Parathyroid adenoma (tissue), 2 donors: Measurements from ENCODE around the gene NR3C2.

ENCODE experiments used
- H2AFZ ChIP-seq: fragments of 300-600 bp; sonication (generic); one replicate; pipeline ENCODE4 v1.7.0; 2017; ENCODE audit warnings: antibody characterized with exemption, mild to moderate bottlenecking
- H3K27ac ChIP-seq: fragments of 300-600 bp; sonication (generic); one replicate; pipeline ENCODE4 v1.7.0; 2017
- H3K27me3 ChIP-seq: fragments of 300-600 bp; sonication (generic); one replicate; pipeline ENCODE4 v1.7.0; 2017; ENCODE audit warnings: low read length; ENCODE audit not compliant: control insufficient read depth, insufficient read depth
- H3K36me3 ChIP-seq: fragments of 300-600 bp; sonication (generic); one replicate; pipeline ENCODE4 v1.7.0; 2017; ENCODE audit warnings: low read length; ENCODE audit not compliant: control insufficient read depth, insufficient read depth
- H3K4me1 ChIP-seq: fragments of 300-600 bp; sonication (generic); one replicate; pipeline ENCODE4 v1.7.0; 2017; ENCODE audit warnings: control low read depth
- H3K4me2 ChIP-seq: fragments of 300-600 bp; sonication (generic); one replicate; pipeline ENCODE4 v1.7.0; 2017; ENCODE audit warnings: low read length
- H3K4me3 ChIP-seq: fragments of 300-600 bp; sonication (generic); one replicate; pipeline ENCODE4 v1.7.0; 2017; ENCODE audit warnings: low read depth, low read length
- H3K79me2 ChIP-seq: fragments of 300-600 bp; sonication (generic); one replicate; pipeline ENCODE4 v1.7.0; 2017; ENCODE audit warnings: control low read depth
- H3K9ac ChIP-seq: fragments of 300-600 bp; sonication (generic); one replicate; pipeline ENCODE4 v1.7.0; 2017; ENCODE audit warnings: mild to moderate bottlenecking
- H3K9me3 ChIP-seq: fragments of 300-600 bp; sonication (generic); one replicate; pipeline ENCODE4 v1.7.0; 2017; ENCODE audit warnings: low read length; ENCODE audit not compliant: control insufficient read depth
- CTCF ChIP-seq: fragments of 300-600 bp; sonication (generic); IDR thresholded peaks from one replicate; pipeline ENCODE4 v1.7.0; 2017; ENCODE audit warnings: antibody characterized with exemption, mild to moderate bottlenecking
- donor health status: primary hyperparathyroidism.

NR3C2 gene

GRCh38 chr4:148271166-148271565 is 171.0 kb downstream of the NR3C2 start:
- no peak overlapping the region for H3K9ac ChIP-seq
- no peak overlapping the region for H3K27ac ChIP-seq
- peaks cover 13% of the 10 kb centered on the region for H3K79me2 ChIP-seq
- no peak overlapping the region for H3K4me3 ChIP-seq
- H2AFZ ChIP-seq, result no peak overlapping the region
- no peaks in the 10 kb centered on the region for H3K9me3 ChIP-seq
- H3K4me2 ChIP-seq, result no peak overlapping the region
- no peaks in the 10 kb centered on the region for H3K4me1 ChIP-seq
- H3K36me3 ChIP-seq, result no peaks in the 10 kb centered on the region
- no peak for TF ChIP-seq CTCF
- H3K27me3 ChIP-seq, result no peaks in the 10 kb centered on the region

GRCh38 chr4:148270630-148271029 is 171.6 kb downstream of the NR3C2 start:
- Histone ChIP-seq H3K27me3 (no peaks in the 10 kb centered on the region), H3K4me1 (no peaks in the 10 kb centered on the region), H3K27ac (no peak overlapping the region), H3K4me3 (no peak overlapping the region), H2AFZ (no peak overlapping the region), H3K9me3 (no peaks in the 10 kb centered on the region), H3K79me2 (peaks cover 10% of the 10 kb centered on the region), H3K4me2 (no peak overlapping the region), H3K9ac (no peak overlapping the region), H3K36me3 (no peaks in the 10 kb centered on the region)
- TF ChIP-seq CTCF, result no peak

- Histone ChIP-seq H2AFZ (no peak overlapping the region), H3K9me3 (no peaks in the 10 kb centered on the region), H3K4me3 (no peak overlapping the region), H3K27ac (no peak overlapping the region), H3K4me1 (no peaks in the 10 kb centered on the region), H3K79me2 (peaks cover 8% of the 10 kb centered on the region), H3K27me3 (no peaks in the 10 kb centered on the region), H3K9ac (no peak overlapping the region), H3K4me2 (no peak overlapping the region), H3K36me3 (no peaks in the 10 kb centered on the region)
- no peak for TF ChIP-seq CTCF
Observed at GRCh38 chr4:148268835-148269234, 173.4 kb downstream of the NR3C2 start.

- peaks cover 8% of the 10 kb centered on the region for H3K79me2 ChIP-seq
- no peak overlapping the region for H3K27ac ChIP-seq
- no peak overlapping the region for H2AFZ ChIP-seq
- H3K27me3 ChIP-seq, result no peaks in the 10 kb centered on the region
- H3K9me3 ChIP-seq, result no peaks in the 10 kb centered on the region
- TF ChIP-seq CTCF, result no peak
- no peaks in the 10 kb centered on the region for H3K4me1 ChIP-seq
- H3K36me3 ChIP-seq, result no peaks in the 10 kb centered on the region
- H3K4me3 ChIP-seq, result no peak overlapping the region
- no peak overlapping the region for H3K9ac ChIP-seq
- no peak overlapping the region for H3K4me2 ChIP-seq
Observed at GRCh38 chr4:148266921-148267320, 175.3 kb downstream of the NR3C2 start.

- H3K4me2 ChIP-seq, result no peak overlapping the region
- no peaks in the 10 kb centered on the region for H3K4me1 ChIP-seq
- H3K9ac ChIP-seq, result no peak overlapping the region
- no peak for TF ChIP-seq CTCF
- H3K36me3 ChIP-seq, result no peaks in the 10 kb centered on the region
- H3K27ac ChIP-seq, result no peak overlapping the region
- no peak overlapping the region for H3K4me3 ChIP-seq
- H3K79me2 ChIP-seq, result peaks cover 8% of the 10 kb centered on the region
- no peaks in the 10 kb centered on the region for H3K9me3 ChIP-seq
- no peaks in the 10 kb centered on the region for H3K27me3 ChIP-seq
- no peak overlapping the region for H2AFZ ChIP-seq
Observed at GRCh38 chr4:148266240-148266639, 176.0 kb downstream of the NR3C2 start.
